DOHH2 (cell line): ENCODE data around the gene EXD3.
A peak's percentile ranks its signal among the peaks of the same experiment; 100 is the strongest.

ENCODE experiments used
- H3F3A ChIP-seq: fragments of 200-600 bp; sonication (generic), shearing (Covaris generic); 2 replicates; pipeline ENCODE4 v1.6.0; 2016; ENCODE audit warnings: antibody characterized with exemption, mild to moderate bottlenecking; ENCODE audit not compliant: control insufficient read depth, insufficient read depth
- H3K27ac ChIP-seq: fragments of 200-600 bp; sonication (generic); 2 replicates; pipeline ENCODE4 v1.5.1; 2014; ENCODE audit warnings: low read depth, mild to moderate bottlenecking, low read length, moderate library complexity
- H3K27me3 ChIP-seq: fragments of 200-600 bp; sonication (generic); 2 replicates; pipeline ENCODE4 v1.6.1; 2014; ENCODE audit warnings: mild to moderate bottlenecking, low read length, mixed read lengths; ENCODE audit not compliant: control insufficient read depth
- H3K36me3 ChIP-seq: fragments of 200-600 bp; sonication (generic); 2 replicates; pipeline ENCODE4 v1.6.1; 2014; ENCODE audit warnings: mild to moderate bottlenecking, low read length, moderate library complexity, mixed read lengths; ENCODE audit not compliant: control insufficient read depth
- H3K4me1 ChIP-seq: fragments of 200-600 bp; sonication (generic); 2 replicates; pipeline ENCODE4 v1.6.1; 2014; ENCODE audit warnings: mild to moderate bottlenecking, low read length, mixed read lengths; ENCODE audit not compliant: control insufficient read depth
- H3K4me2 ChIP-seq: fragments of 200-600 bp; sonication (generic); 2 replicates; pipeline ENCODE4 v1.6.0; 2014; ENCODE audit warnings: mild to moderate bottlenecking, low read length, moderate library complexity
- H3K4me3 ChIP-seq: fragments of 200-600 bp; sonication (generic); 2 replicates; pipeline ENCODE4 v1.5.1; 2014; ENCODE audit warnings: mild to moderate bottlenecking, low read length, mixed read lengths
- H3K79me2 ChIP-seq: fragments of 200-600 bp; sonication (generic); 2 replicates; pipeline ENCODE4 v1.6.1; 2014; ENCODE audit warnings: mild to moderate bottlenecking, low read length, mixed read lengths; ENCODE audit not compliant: control insufficient read depth
- H3K9me2 ChIP-seq: fragments of 200-600 bp; sonication (generic); replicated peaks from 2 replicates; pipeline ENCODE4 v1.6.1; 2014; ENCODE audit warnings: mild to moderate bottlenecking, low read length, mixed read lengths; ENCODE audit not compliant: control insufficient read depth
- H3K9me3 ChIP-seq: fragments of 200-600 bp; sonication (generic); 2 replicates; pipeline ENCODE4 v1.6.1; 2014; ENCODE audit warnings: antibody characterized with exemption, low read length, mixed read lengths; ENCODE audit not compliant: control insufficient read depth, insufficient read depth
- H4K20me1 ChIP-seq: fragments of 200-600 bp; sonication (generic); 2 replicates; pipeline ENCODE4 v1.6.0; 2014; ENCODE audit warnings: low read depth, mild to moderate bottlenecking, antibody characterized with exemption, low read length, moderate library complexity; ENCODE audit not compliant: control insufficient read depth, insufficient read depth
- CTCF ChIP-seq: fragments of 200-600 bp; sonication (generic); IDR thresholded peaks from one replicate; pipeline ENCODE4 v1.5.1; 2014; ENCODE audit warnings: antibody characterized with exemption, mild to moderate bottlenecking, low read depth, low read length; ENCODE audit not compliant: poor library complexity, severe bottlenecking
- EZH2phosphoT487 ChIP-seq: fragments of 200-600 bp; sonication (generic); IDR thresholded peaks from 2 replicates; pipeline ENCODE4 v1.6.1; 2017; ENCODE audit warnings: borderline replicate concordance, mild to moderate bottlenecking, antibody characterized with exemption, low read length, moderate library complexity, mixed read lengths

Gene EXD3

GRCh38 chr9:137462986-137463930 is 40.3 kb upstream of the EXD3 start:
- H3K27ac ChIP-seq = peak overlapping the region; percentile 82
- peaks cover 6% of the 10 kb centered on the region for H3K79me2 ChIP-seq
- no peak for TF ChIP-seq EZH2phosphoT487
- TF ChIP-seq CTCF = no peak
- H3K9me3 ChIP-seq = no peaks in the 10 kb centered on the region
- no peaks in the 10 kb centered on the region for H3F3A ChIP-seq
- H3K4me1 ChIP-seq = peaks cover 46% of the 10 kb centered on the region
- H4K20me1 ChIP-seq = no peaks in the 10 kb centered on the region
- peak overlapping the region; percentile 62 for H3K4me2 ChIP-seq
- peak overlapping the region; percentile 78 for H3K4me3 ChIP-seq
- no peaks in the 10 kb centered on the region for H3K9me2 ChIP-seq
- H3K36me3 ChIP-seq = peaks cover 5% of the 10 kb centered on the region
- H3K27me3 ChIP-seq = no peaks in the 10 kb centered on the region

- H3K79me2 ChIP-seq = peaks cover 14% of the 10 kb centered on the region
- peak overlapping the region; percentile 62 for H3K4me2 ChIP-seq
- TF ChIP-seq CTCF = no peak
- TF ChIP-seq EZH2phosphoT487 = no peak
- peaks cover 12% of the 10 kb centered on the region for H3K36me3 ChIP-seq
- no peaks in the 10 kb centered on the region for H3F3A ChIP-seq
- H3K9me3 ChIP-seq = no peaks in the 10 kb centered on the region
- peaks cover 53% of the 10 kb centered on the region for H3K4me1 ChIP-seq
- no peaks in the 10 kb centered on the region for H3K9me2 ChIP-seq
- no peaks in the 10 kb centered on the region; the same call in 1 of the 2 replicates for H4K20me1 ChIP-seq
- H3K27ac ChIP-seq = peak overlapping the region; percentile 82
- H3K27me3 ChIP-seq = no peaks in the 10 kb centered on the region
- H3K4me3 ChIP-seq = peak overlapping the region; percentile 78
These were observed 39.5 kb upstream of the EXD3 start for GRCh38 chr9:137462396-137462985.

GRCh38 chr9:137461663-137462395 is 38.9 kb upstream of the EXD3 start:
- H3K9me2 ChIP-seq = no peaks in the 10 kb centered on the region
- no peaks in the 10 kb centered on the region; the same call in 1 of the 2 replicates for H4K20me1 ChIP-seq
- H3K79me2 ChIP-seq = peaks cover 20% of the 10 kb centered on the region
- no peak for TF ChIP-seq EZH2phosphoT487
- TF ChIP-seq CTCF = peak; percentile 49
- no peaks in the 10 kb centered on the region for H3F3A ChIP-seq
- H3K4me3 ChIP-seq = peak overlapping the region; percentile 78
- peaks cover 60% of the 10 kb centered on the region for H3K4me1 ChIP-seq
- H3K4me2 ChIP-seq = peak overlapping the region; percentile 62
- H3K36me3 ChIP-seq = peaks cover 19% of the 10 kb centered on the region
- peak overlapping the region; percentile 82 for H3K27ac ChIP-seq
- H3K27me3 ChIP-seq = no peaks in the 10 kb centered on the region
- no peaks in the 10 kb centered on the region for H3K9me3 ChIP-seq
